Measurements from ENCODE around the gene PSMD7. TPM values are rescaled to one million over a fixed set of nuclear protein-coding genes. Genes with fewer than 3 reads are reported as not detected.

Gene PSMD7
- total and polyA plus RNA-seq, 2 of the 13 experiments (the other 11 are each of a cell fraction or from before 2014, with no cell fraction given), result 105 to 224 TPM

DNA sequence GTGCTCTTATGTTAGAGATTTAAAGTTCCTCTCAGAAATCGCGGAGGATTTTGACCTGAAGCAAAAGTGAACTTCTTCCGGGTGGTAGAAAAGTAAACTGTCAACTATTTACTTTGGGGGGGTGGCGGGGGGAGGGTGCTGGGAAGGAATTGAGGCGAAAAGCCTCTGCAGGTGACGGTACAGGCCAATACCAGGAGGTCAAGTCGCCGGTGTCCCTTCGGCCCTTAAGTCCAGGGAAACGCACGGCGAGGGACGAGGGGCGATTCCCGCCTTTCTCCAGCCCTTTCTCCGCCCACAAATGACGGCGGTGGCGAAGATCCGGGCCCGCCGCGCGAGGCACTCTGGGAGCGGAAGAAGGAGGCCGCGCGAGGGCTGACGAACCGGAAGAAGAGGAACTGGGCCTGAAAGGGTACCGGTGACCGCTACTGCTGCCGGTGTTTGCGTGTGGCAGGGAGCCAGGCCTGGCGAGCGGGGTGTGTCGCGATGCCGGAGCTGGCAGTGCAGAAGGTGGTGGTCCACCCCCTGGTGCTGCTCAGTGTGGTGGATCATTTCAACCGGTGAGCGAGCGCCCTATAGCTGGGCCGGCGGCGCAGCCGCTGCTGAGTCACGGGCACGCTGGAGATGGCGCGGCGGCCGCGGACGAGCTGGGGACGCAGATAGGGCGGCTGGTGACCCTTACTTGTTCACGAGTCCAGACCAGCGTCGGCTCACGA, at the start of gene PSMD7 (continued):
- 0 out of 2 replicates have a peak, but pooled peaks have one; percentile 42 for TF ChIP-seq SOX13 (IDR thresholded peaks at IDR 0.05)
- peak in 1 of 2 experiments; percentile 34; a peak in 1 of 4 replicates for TF ChIP-seq SOX13 (CRISPR knock-in tag; conservative IDR thresholded peaks at IDR 0.05 in 1 of 2, IDR thresholded peaks at IDR 0.05 in 1 of 2)
- TF ChIP-seq KAT8 (CRISPR knock-in tag; IDR thresholded peaks at IDR 0.05), result peak; percentile 99
- no peak for TF ChIP-seq SP1 (IDR thresholded peaks at IDR 0.05)
- TF ChIP-seq SP1 (CRISPR knock-in tag; IDR thresholded peaks at IDR 0.05), result peak; percentile 95
- TF ChIP-seq ZNF552 (CRISPR knock-in tag; IDR thresholded peaks at IDR 0.05; ENCODE audit: borderline replicate concordance), result peak; percentile 95
- peak; percentile 98 for TF ChIP-seq KDM2A (CRISPR knock-in tag; IDR thresholded peaks at IDR 0.05; ENCODE audit: borderline replicate concordance, low read depth)
- TF ChIP-seq FOXM1 (CRISPR knock-in tag; IDR thresholded peaks at IDR 0.05), result peak; percentile 28; the same call in 1 of the 2 replicates
- peak; percentile 91 for TF ChIP-seq ZNF781 (CRISPR knock-in tag; IDR thresholded peaks at IDR 0.05; ENCODE audit: borderline replicate concordance, not compliant biosample characterization)
- TF ChIP-seq ZNF138 (CRISPR knock-in tag; IDR thresholded peaks at IDR 0.05; ENCODE audit: low read depth), result peak; percentile 89
- TF ChIP-seq NCOA2 (CRISPR knock-in tag; IDR thresholded peaks at IDR 0.05), result peak; percentile 55
- TF ChIP-seq NFYC (CRISPR knock-in tag; IDR thresholded peaks at IDR 0.05), result peak; percentile 59
- peak; percentile 49 for TF ChIP-seq ZEB1 (IDR thresholded peaks at IDR 0.05; ENCODE audit: insufficient replicate concordance, low read depth)
- 0 out of 2 replicates have a peak, but pooled peaks have one; percentile 45 for TF ChIP-seq ZNF777 (CRISPR knock-in tag; IDR thresholded peaks at IDR 0.05)
- TF ChIP-seq, protein P1, sequence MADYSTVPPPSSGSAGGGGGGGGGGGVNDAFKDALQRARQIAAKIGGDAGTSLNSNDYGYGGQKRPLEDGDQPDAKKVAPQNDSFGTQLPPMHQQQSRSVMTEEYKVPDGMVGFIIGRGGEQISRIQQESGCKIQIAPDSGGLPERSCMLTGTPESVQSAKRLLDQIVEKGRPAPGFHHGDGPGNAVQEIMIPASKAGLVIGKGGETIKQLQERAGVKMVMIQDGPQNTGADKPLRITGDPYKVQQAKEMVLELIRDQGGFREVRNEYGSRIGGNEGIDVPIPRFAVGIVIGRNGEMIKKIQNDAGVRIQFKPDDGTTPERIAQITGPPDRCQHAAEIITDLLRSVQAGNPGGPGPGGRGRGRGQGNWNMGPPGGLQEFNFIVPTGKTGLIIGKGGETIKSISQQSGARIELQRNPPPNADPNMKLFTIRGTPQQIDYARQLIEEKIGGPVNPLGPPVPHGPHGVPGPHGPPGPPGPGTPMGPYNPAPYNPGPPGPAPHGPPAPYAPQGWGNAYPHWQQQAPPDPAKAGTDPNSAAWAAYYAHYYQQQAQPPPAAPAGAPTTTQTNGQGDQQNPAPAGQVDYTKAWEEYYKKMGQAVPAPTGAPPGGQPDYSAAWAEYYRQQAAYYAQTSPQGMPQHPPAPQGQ (CRISPR knock-in tag; IDR thresholded peaks at IDR 0.05; ENCODE audit: borderline replicate concordance), result 0 out of 2 replicates have a peak, but pooled peaks have one; percentile 97
- TF ChIP-seq, protein P2, sequence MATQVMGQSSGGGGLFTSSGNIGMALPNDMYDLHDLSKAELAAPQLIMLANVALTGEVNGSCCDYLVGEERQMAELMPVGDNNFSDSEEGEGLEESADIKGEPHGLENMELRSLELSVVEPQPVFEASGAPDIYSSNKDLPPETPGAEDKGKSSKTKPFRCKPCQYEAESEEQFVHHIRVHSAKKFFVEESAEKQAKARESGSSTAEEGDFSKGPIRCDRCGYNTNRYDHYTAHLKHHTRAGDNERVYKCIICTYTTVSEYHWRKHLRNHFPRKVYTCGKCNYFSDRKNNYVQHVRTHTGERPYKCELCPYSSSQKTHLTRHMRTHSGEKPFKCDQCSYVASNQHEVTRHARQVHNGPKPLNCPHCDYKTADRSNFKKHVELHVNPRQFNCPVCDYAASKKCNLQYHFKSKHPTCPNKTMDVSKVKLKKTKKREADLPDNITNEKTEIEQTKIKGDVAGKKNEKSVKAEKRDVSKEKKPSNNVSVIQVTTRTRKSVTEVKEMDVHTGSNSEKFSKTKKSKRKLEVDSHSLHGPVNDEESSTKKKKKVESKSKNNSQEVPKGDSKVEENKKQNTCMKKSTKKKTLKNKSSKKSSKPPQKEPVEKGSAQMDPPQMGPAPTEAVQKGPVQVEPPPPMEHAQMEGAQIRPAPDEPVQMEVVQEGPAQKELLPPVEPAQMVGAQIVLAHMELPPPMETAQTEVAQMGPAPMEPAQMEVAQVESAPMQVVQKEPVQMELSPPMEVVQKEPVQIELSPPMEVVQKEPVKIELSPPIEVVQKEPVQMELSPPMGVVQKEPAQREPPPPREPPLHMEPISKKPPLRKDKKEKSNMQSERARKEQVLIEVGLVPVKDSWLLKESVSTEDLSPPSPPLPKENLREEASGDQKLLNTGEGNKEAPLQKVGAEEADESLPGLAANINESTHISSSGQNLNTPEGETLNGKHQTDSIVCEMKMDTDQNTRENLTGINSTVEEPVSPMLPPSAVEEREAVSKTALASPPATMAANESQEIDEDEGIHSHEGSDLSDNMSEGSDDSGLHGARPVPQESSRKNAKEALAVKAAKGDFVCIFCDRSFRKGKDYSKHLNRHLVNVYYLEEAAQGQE (IDR thresholded peaks at IDR 0.05; ENCODE audit: borderline replicate concordance in 1 of 2, low read depth in 1 of 2, low read length in 2 of 2), result peak in 1 of 2 experiments; percentile 10; a peak in 1 of 4 replicates
- peak; percentile 70; the same call in 1 of the 2 replicates for TF ChIP-seq ZNF468 (CRISPR knock-in tag; IDR thresholded peaks at IDR 0.05)
- TF ChIP-seq, protein P3, sequence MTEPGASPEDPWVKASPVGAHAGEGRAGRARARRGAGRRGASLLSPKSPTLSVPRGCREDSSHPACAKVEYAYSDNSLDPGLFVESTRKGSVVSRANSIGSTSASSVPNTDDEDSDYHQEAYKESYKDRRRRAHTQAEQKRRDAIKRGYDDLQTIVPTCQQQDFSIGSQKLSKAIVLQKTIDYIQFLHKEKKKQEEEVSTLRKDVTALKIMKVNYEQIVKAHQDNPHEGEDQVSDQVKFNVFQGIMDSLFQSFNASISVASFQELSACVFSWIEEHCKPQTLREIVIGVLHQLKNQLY (CRISPR knock-in tag; IDR thresholded peaks at IDR 0.05), result 0 out of 2 replicates have a peak, but pooled peaks have one; percentile 42
- no peak for TF ChIP-seq ZNF713 (CRISPR knock-in tag; IDR thresholded peaks at IDR 0.05)
- TF ChIP-seq ZNF564 (CRISPR knock-in tag; IDR thresholded peaks at IDR 0.05), result peak; percentile 78
- TF ChIP-seq, protein P4, sequence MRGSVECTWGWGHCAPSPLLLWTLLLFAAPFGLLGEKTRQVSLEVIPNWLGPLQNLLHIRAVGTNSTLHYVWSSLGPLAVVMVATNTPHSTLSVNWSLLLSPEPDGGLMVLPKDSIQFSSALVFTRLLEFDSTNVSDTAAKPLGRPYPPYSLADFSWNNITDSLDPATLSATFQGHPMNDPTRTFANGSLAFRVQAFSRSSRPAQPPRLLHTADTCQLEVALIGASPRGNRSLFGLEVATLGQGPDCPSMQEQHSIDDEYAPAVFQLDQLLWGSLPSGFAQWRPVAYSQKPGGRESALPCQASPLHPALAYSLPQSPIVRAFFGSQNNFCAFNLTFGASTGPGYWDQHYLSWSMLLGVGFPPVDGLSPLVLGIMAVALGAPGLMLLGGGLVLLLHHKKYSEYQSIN (CRISPR knock-in tag; IDR thresholded peaks at IDR 0.05; ENCODE audit: borderline replicate concordance), result no peak; the same call in 1 of the 2 replicates

Measured in HepG2 (cell line).